Testis (tissue), 3 donors: ENCODE measurements around the gene CRTAC1. TPM values are rescaled to one million over a fixed set of nuclear protein-coding genes. Genes with fewer than 3 reads are reported as not detected.

Experiments used
- DNase-seq: peaks from one replicate; pipeline ENCODE4 v3.0.0-alpha.2; 2019
- H3K27ac ChIP-seq, 2 donors: fragments of 200-600 bp; sonication (generic); one replicate each; pipeline ENCODE4 v1.5.1; 2019
- H3K27me3 ChIP-seq: fragments of 200-600 bp; sonication (generic); one replicate; pipeline ENCODE4 v1.5.1; 2019
- H3K36me3 ChIP-seq: fragments of 200-600 bp; sonication (generic); one replicate; pipeline ENCODE4 v1.5.1; 2017; ENCODE audit warnings: low read depth; ENCODE audit errors: missing control alignments
- H3K4me1 ChIP-seq: fragments of 200-600 bp; sonication (generic); one replicate; pipeline ENCODE4 v1.5.1; 2019
- H3K4me3 ChIP-seq, 2 donors: fragments of 200-600 bp; sonication (generic); one replicate each; pipeline ENCODE4 v1.5.1; 2017 to 2019
- H3K9me3 ChIP-seq: fragments of 200-600 bp; sonication (generic); one replicate; pipeline ENCODE4 v1.5.1; 2017
- POLR2A ChIP-seq: fragments of 450-650 bp; IDR thresholded peaks from one replicate; pipeline ENCODE4 v1.6.1; 2017; ENCODE audit warnings: antibody characterized with exemption, mild to moderate bottlenecking, moderate library complexity
- WGBS, 2 donors: methylation state at CpG; one replicate each; pipeline ENCODE4 v1.1.5; 2018; 5-methylcytosine and 5-hydroxymethylcytosine counted together
- intact Hi-C: fragments of 100-400 bp; cut with DNase I; formaldehyde crosslinking; loops from one replicate; pipeline ENCODE4 v1.15.1; 2023; ENCODE audit warnings: low total_unique reads
- polyA plus RNA-seq: library from polyadenylated mRNA; stranded (reverse); fragments of 350-450 nt; fragmentation: Illumina TruSeq; extraction: RNeasy Lipid Tissue Mini Kit (QIAGEN cat#74804); gene quantifications from one replicate; pipeline ENCODE4 v1.2.3, GENCODE V29; 2014; ENCODE audit warnings: low read depth, low replicate concordance; ENCODE audit not compliant: insufficient read depth
- total RNA-seq, 2 donors: library from RNA; depleted of rRNA; stranded (reverse); fragments of >200 nt; gene quantifications; one replicate each; pipeline ENCODE4 v1.2.3, GENCODE V29; 2016
- TF ChIP-seq, protein P1 (sequence below), 3 experiments: fragments of 450-650 bp in 2 of 3; fragments of 200-600 bp in 1 of 3; sonication (generic) in 1 of 3; IDR thresholded peaks; one replicate each; pipeline ENCODE4 v1.5.1; 2016 to 2019; ENCODE audit warnings: antibody characterized with exemption in 3 of 3, mild to moderate bottlenecking in 2 of 3, moderate library complexity in 1 of 3

CRTAC1 gene
- total and polyA plus RNA-seq, 3 donors from 2014 or later = 7.5 to 12.2 (median 11.5) TPM

DNA sequence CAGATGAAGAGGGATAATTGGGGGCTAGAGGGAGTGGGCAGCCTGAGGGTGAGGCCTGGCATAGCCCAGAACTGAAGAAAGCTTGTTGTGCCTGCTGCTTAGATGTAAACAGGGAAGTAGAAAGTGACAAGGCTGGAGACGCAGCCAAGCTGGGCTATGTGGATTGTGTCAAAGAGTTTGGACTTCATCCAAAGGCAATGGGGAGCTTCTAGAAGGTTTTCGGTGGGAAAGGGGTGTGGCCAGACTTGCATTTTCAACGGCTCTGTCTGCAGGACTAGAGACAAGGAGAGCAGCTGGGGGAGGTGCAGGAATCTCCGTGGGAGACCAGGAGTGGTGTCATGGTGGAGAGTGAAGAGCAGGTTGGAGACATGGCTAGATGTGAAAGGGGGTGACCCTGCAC, 132.0 kb downstream of the CRTAC1 start:
- WGBS, 2 donors = 38 to 48% methylated on average over 4 of the region's 4 CpGs
- Histone ChIP-seq H3K36me3 (no peaks in the 10 kb centered on the region), H3K4me1 (no peaks in the 10 kb centered on the region), H3K27me3 (no peaks in the 10 kb centered on the region), H3K4me3 (no peak overlapping the region), H3K9me3 (no peaks in the 10 kb centered on the region), H3K27ac (no peak overlapping the region)
- intact Hi-C loops = no loop called here
- DNase-seq = no peak
- no peak for TF ChIP-seq POLR2A
- TF ChIP-seq, protein P1, sequence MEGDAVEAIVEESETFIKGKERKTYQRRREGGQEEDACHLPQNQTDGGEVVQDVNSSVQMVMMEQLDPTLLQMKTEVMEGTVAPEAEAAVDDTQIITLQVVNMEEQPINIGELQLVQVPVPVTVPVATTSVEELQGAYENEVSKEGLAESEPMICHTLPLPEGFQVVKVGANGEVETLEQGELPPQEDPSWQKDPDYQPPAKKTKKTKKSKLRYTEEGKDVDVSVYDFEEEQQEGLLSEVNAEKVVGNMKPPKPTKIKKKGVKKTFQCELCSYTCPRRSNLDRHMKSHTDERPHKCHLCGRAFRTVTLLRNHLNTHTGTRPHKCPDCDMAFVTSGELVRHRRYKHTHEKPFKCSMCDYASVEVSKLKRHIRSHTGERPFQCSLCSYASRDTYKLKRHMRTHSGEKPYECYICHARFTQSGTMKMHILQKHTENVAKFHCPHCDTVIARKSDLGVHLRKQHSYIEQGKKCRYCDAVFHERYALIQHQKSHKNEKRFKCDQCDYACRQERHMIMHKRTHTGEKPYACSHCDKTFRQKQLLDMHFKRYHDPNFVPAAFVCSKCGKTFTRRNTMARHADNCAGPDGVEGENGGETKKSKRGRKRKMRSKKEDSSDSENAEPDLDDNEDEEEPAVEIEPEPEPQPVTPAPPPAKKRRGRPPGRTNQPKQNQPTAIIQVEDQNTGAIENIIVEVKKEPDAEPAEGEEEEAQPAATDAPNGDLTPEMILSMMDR (IDR thresholded peaks at IDR 0.05) = no peak

DNA sequence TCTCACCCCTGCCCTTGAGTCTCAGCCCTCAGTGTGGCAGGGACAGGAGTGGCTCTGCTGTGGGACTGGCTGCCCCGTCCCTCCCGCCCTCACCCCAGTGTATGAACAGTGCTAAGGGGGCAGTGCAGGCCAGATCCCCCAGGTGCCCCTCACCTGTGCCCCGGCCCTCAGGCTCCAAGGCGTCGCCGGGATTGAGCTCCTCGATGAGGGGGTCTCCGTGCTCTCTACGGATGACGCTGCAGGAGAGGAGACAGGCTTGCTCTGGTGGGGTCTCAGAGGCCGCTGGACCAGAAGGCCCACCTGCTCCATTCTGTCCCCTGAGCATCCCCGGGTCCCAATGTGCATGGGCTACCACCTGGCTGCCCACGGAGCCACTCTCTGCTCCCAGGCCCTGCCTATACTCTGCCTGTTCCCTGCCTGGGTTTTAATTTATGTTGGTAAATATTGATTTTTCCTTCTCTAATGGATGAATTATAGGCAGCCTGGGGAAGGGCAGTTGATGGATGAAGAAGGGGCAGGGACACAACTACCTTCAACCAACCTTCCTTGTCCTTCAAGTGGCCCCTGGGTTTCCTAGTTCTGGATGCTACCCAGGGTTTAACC, 133.6 kb downstream of the CRTAC1 start:
- intact Hi-C loops = no loop called here
- Histone ChIP-seq H3K9me3 (no peaks in the 10 kb centered on the region), H3K4me3 (no peak overlapping the region), H3K27ac (no peak overlapping the region), H3K4me1 (no peaks in the 10 kb centered on the region), H3K36me3 (no peaks in the 10 kb centered on the region), H3K27me3 (no peaks in the 10 kb centered on the region)
- no peak for DNase-seq
- WGBS, 2 donors = 73 to 92% methylated on average over 3 to 13 of the region's 13 CpGs
- TF ChIP-seq, protein P1 (IDR thresholded peaks at IDR 0.05) = no peak
- no peak for TF ChIP-seq POLR2A

DNA sequence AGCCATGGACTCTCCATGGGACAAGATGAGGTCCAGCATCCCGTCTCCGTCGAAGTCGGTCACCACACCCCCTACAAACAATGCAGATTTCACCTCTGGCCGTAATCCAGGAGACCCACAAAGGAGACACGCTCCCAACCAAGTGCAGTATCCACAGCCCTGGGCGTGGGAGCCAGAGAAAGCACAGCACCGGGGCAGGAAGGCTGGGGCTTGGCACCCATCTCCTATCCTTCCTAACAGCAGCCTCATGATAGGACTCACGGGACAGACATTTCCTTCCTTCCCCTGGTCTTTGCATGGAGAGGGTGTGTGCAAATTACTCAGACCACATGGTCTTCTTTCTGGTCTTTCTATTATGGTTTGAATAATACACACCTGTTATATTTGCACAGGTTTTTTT, 134.5 kb downstream of the CRTAC1 start:
- DNase-seq = no peak
- intact Hi-C loops = no loop called here
- no peaks in the 10 kb centered on the region for H3K27me3 ChIP-seq
- H3K4me1 ChIP-seq = no peaks in the 10 kb centered on the region
- no peak overlapping the region for H3K27ac ChIP-seq
- no peak overlapping the region for H3K4me3 ChIP-seq
- WGBS, 2 donors = 56 to 86% methylated on average over 2 to 9 of the region's 9 CpGs
- no peaks in the 10 kb centered on the region for H3K9me3 ChIP-seq
- no peaks in the 10 kb centered on the region for H3K36me3 ChIP-seq
- no peak for TF ChIP-seq POLR2A
- TF ChIP-seq, protein P1 (IDR thresholded peaks at IDR 0.05) = no peak

DNA sequence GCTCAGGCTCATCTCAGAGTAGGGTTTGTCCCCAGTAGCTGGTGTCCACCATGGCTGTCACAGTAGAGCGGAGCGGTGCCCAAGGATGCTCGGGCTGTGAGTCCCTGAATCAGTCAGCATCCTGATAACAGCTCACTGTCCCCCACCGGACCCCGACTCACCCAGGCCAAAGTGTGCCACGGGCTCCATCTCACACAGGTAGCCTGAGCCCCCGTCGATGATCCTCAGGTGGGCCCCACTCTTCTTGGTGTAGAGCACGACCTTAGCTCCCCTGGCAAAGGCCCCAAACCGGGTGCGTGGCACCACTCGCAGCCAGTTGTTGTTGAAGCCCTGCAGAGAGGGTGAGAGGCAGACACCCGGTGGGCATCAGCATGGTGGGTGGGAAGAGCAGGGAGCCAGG, 135.3 kb downstream of the CRTAC1 start:
- intact Hi-C loops = no loop called here
- H3K4me1 ChIP-seq = no peaks in the 10 kb centered on the region
- WGBS, 2 donors = 92 to 94% methylated on average over 8 to 13 of the region's 13 CpGs
- no peak overlapping the region for H3K4me3 ChIP-seq
- H3K36me3 ChIP-seq = no peaks in the 10 kb centered on the region
- H3K9me3 ChIP-seq = no peaks in the 10 kb centered on the region
- no peaks in the 10 kb centered on the region for H3K27me3 ChIP-seq
- TF ChIP-seq POLR2A = no peak
- TF ChIP-seq, protein P1 (IDR thresholded peaks at IDR 0.05) = no peak
- no peak for DNase-seq
- no peak overlapping the region for H3K27ac ChIP-seq

DNA sequence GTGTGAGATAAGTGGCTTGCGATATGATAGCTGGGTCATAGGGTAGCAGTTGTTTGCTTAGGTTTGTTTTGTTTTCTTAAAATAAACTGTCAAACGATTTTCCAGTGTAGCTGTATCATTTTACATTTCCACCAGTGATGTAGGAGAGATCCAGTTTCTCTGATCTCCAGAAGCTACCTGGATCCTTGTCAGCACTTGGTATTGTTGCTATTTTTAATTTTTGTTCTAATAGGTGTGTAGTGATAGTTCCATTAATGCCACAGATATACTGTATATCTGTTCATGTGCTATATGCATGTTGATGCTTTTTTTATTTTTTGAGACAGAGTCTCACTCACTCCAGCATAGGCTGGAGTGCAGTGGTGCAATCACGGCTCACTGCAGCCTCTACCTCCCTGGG, 136.3 kb downstream of the CRTAC1 start:
- Histone ChIP-seq H3K36me3 (no peaks in the 10 kb centered on the region), H3K27ac (no peak overlapping the region), H3K4me3 (no peak overlapping the region), H3K4me1 (no peaks in the 10 kb centered on the region), H3K27me3 (no peaks in the 10 kb centered on the region), H3K9me3 (no peaks in the 10 kb centered on the region)
- TF ChIP-seq, protein P1 (IDR thresholded peaks at IDR 0.05) = no peak
- no peak for TF ChIP-seq POLR2A
- no peak for DNase-seq
- 85 to 90% methylated on average over 3 of the region's 3 CpGs for WGBS, 2 donors
- intact Hi-C loops = no loop called here
